K562 (cell line): Measurements from ENCODE around the gene NOL12. TPM values are rescaled to one million over a fixed set of nuclear protein-coding genes. Genes with fewer than 3 reads are reported as not detected.

ENCODE experiments used
- ATAC-seq: fragments of 200-7000 bp; cut with Tn5 transposase; 3 replicates; pipeline ENCODE4 v1.9.1; 2020; ENCODE audit warnings: moderate library complexity
- BruUV-seq: library from RNA; stranded (reverse); fragments of 400-500 nt; replicated peaks from 2 replicates; lab custom pipeline; 2021; lab: Mats Ljungman, UMichigan
- CTCF ChIA-PET: fragments of 300-600 bp; formaldehyde crosslinking; extraction: SDS; loops from one replicate; lab custom pipeline; 2021; ENCODE audit warnings: low intra/inter-chr PET ratio; lab: Yijun Ruan, JAX
- POLR2A ChIA-PET: fragments of 300-600, 350-650 bp; sonication (Branson Sonifier 250); formaldehyde crosslinking; extraction: SDS; loops from one replicate; lab custom pipeline; 2021; ENCODE audit warnings: antibody characterized with exemption, inconsistent platforms; lab: Yijun Ruan, JAX
- DNase-seq, 4 experiments: peaks; one replicate each; pipeline versions ENCODE4 v3.0.0 to v3.0.0-alpha.2; 2011 to 2018; ENCODE audit warnings: low spot score in 3 of 4, mixed read lengths in 3 of 4; ENCODE audit errors: extremely low read depth in 1 of 4
- FAIRE-seq: peaks from 2 replicates; lab custom pipeline; 2011; peaks lifted over from hg19 to GRCh38; lab: Jason Lieb, UNC
- H2AFZ ChIP-seq: 2 replicates; pipeline ENCODE4 v1.6.0; 2011; ENCODE audit warnings: low read depth, low read length, control low read depth, inconsistent platforms
- H3K27ac ChIP-seq: fragments of 200-600 bp; 3 replicates; pipeline ENCODE4 v1.8.0; 2011; ENCODE audit warnings: low read depth, mild to moderate bottlenecking, control low read depth, inconsistent platforms, low read length, moderate library complexity, mixed read lengths; ENCODE audit errors: extremely low read depth
- H3K27me3 ChIP-seq, 2 experiments: fragments of 300-600 bp in 1 of 2; 2 replicates in 1 of 2; 3 replicates in 1 of 2; pipeline versions ENCODE4 v1.6.0 to v1.8.0; 2011; ENCODE audit warnings: inconsistent platforms in 2 of 2, low read length in 2 of 2, mild to moderate bottlenecking in 1 of 2, mixed read lengths in 1 of 2, moderate library complexity in 1 of 2; ENCODE audit not compliant: control insufficient read depth in 2 of 2, insufficient read depth in 2 of 2
- H3K36me3 ChIP-seq: fragments of 300-600 bp; 3 replicates; pipeline ENCODE4 v1.8.0; 2011; ENCODE audit warnings: mild to moderate bottlenecking, low read length, inconsistent platforms; ENCODE audit not compliant: control insufficient read depth, insufficient read depth
- H3K4me1 ChIP-seq, 2 experiments: fragments of 200-600 bp in 1 of 2; replicated peaks in 1 of 2; 2 replicates in 1 of 2; 3 replicates in 1 of 2; pipeline versions ENCODE4 v1.5.1 to v1.8.0; 2011; ENCODE audit warnings: inconsistent platforms in 2 of 2, low read length in 2 of 2, mild to moderate bottlenecking in 1 of 2, mixed read lengths in 1 of 2, moderate library complexity in 1 of 2; ENCODE audit not compliant: control insufficient read depth in 2 of 2, insufficient read depth in 2 of 2
- H3K4me2 ChIP-seq: 2 replicates; pipeline ENCODE4 v1.6.1; 2011; ENCODE audit warnings: low read length, control low read depth, inconsistent platforms, mixed read lengths; ENCODE audit not compliant: insufficient read depth
- H3K4me3 ChIP-seq: fragments of 200-600 bp; sonication (generic), shearing (Covaris generic); 2 replicates; pipeline ENCODE4 v1.5.1; 2016; ENCODE audit warnings: control low read depth, inconsistent platforms
- H3K79me2 ChIP-seq: fragments of 200-600 bp; 3 replicates; pipeline ENCODE4 v1.8.0; 2011; ENCODE audit warnings: low read length, inconsistent platforms; ENCODE audit not compliant: control insufficient read depth, insufficient read depth
- H3K9ac ChIP-seq, 2 experiments: 2 replicates each; pipeline versions ENCODE4 v1.6.0 to v1.6.1; 2011; ENCODE audit warnings: low read depth in 2 of 2, low read length in 2 of 2, control low read depth in 1 of 2, inconsistent platforms in 1 of 2, mild to moderate bottlenecking in 1 of 2, mixed read lengths in 1 of 2; ENCODE audit not compliant: insufficient read depth in 1 of 2
- H3K9me1 ChIP-seq: one replicate; pipeline ENCODE4 v1.6.0; 2011; ENCODE audit warnings: inconsistent platforms, mild to moderate bottlenecking, low read length, moderate library complexity; ENCODE audit not compliant: control insufficient read depth, insufficient read depth
- H3K9me3 ChIP-seq: replicated peaks from 2 replicates; pipeline ENCODE4 v1.5.1; 2011; ENCODE audit warnings: low read depth, low read length, inconsistent platforms; ENCODE audit not compliant: control insufficient read depth, insufficient read depth
- H4K20me1 ChIP-seq: replicated peaks from 2 replicates; pipeline ENCODE4 v1.6.1; 2011; ENCODE audit warnings: low read length, inconsistent platforms, mixed read lengths; ENCODE audit not compliant: control insufficient read depth, insufficient read depth
- CHAMP1 ChIP-seq: fragments of 450-650 bp; IDR thresholded peaks from 2 replicates; pipeline ENCODE4 v1.6.1; 2016; ENCODE audit warnings: mild to moderate bottlenecking
- CLOCK ChIP-seq: fragments of 250-450 bp; sonication (Bioruptor Pico); IDR thresholded peaks from 2 replicates; pipeline ENCODE4 v1.4.0; 2020; ENCODE audit warnings: mild to moderate bottlenecking, moderate library complexity, borderline replicate concordance
- HNRNPL ChIP-seq: fragments of 200-400 bp; formaldehyde crosslinking; IDR thresholded peaks from 2 replicates; pipeline ENCODE4 v1.6.1; 2017; ENCODE audit warnings: low read depth, mild to moderate bottlenecking, low read length
- NFIC ChIP-seq: fragments of 450-650 bp; IDR thresholded peaks from 2 replicates; pipeline ENCODE4 v1.6.1; 2017; ENCODE audit warnings: mild to moderate bottlenecking, inconsistent platforms
- ZEB2 ChIP-seq: fragments of 450-650 bp; IDR thresholded peaks from 2 replicates; pipeline ENCODE4 v1.6.1; 2016
- WGBS: fragments of 100-300 bp; shearing (Covaris generic); methylation state at CpG from one replicate; pipeline ENCODE4 v1.1.6; 2016; ENCODE audit warnings: low coverage, mixed read lengths; ENCODE audit not compliant: insufficient coverage; ENCODE audit errors: missing lambda C conversion rate; 5-methylcytosine and 5-hydroxymethylcytosine counted together
- in situ Hi-C: fragments of 300-500 bp; cut with MboI; formaldehyde crosslinking; loops from 4 replicates; pipeline ENCODE4 v1.15.0; 2018; ENCODE audit warnings: inconsistent platforms, mixed read lengths
- intact Hi-C: fragments of 100-400 bp; cut with micrococcal nuclease; formaldehyde crosslinking; loops from 2 replicates; pipeline ENCODE4 v1.14.2; 2022
- polyA plus RNA-seq, 8 experiments: library from polyadenylated mRNA; depleted of rRNA in 4 of 8; stranded (reverse) in 5 of 8; unstranded in 3 of 8; fragments of >200 nt; fragmentation: Nextera tagmentation in 2 of 8; fragmentation: Illumina TruSeq in 1 of 8; extraction: Ambion mirVana in 2 of 8; extraction: Trizol in 1 of 8; gene quantifications; 2 replicates each; pipeline versions ENCODE4 v1.2.1 to v1.2.3, GENCODE V29; 2011 to 2014; ENCODE audit warnings: inconsistent platforms in 1 of 8, missing spikeins in 1 of 8
- total RNA-seq, 7 experiments: library from RNA; depleted of rRNA in 6 of 7; stranded (reverse); fragments of >200 nt in 6 of 7; fragmentation: Illumina TruSeq in 2 of 7; extraction: Trizol in 2 of 7; gene quantifications; 2 replicates each; pipeline versions ENCODE4 v1.2.1 to v1.2.3, GENCODE V29; 2011 to 2021; ENCODE audit warnings: low replicate concordance in 1 of 7

The NOL12 gene
- total and polyA plus RNA-seq, 9 of the 15 experiments (the other 6 are each of a cell fraction or from before 2014, with no cell fraction given), result 2.8 to 40.9 (median 28.5) TPM

GRCh38 chr22:37647317-37647716 is 38.8 kb upstream of the NOL12 start (continued):
- TF ChIP-seq CLOCK (CRISPR knock-in tag) (no peak), ZEB2 (no peak), HNRNPL (no peak)

GRCh38 chr22:37647928-37648327 is 38.2 kb upstream of the NOL12 start:
- no peak overlapping the region for H3K9ac ChIP-seq
- H2AFZ ChIP-seq, result no peak overlapping the region
- H3K9me1 ChIP-seq, result no peaks in the 10 kb centered on the region
- TF ChIP-seq NFIC, result peak; percentile 11; the same call in 1 of the 2 replicates
- TF ChIP-seq CHAMP1, result no peak
- intact Hi-C loops, result no loop called here
- no peak overlapping the region for H3K4me2 ChIP-seq
- no peak for DNase-seq
- H3K27ac ChIP-seq, result no peak overlapping the region
- no TSS peak for BruUV-seq
- H3K36me3 ChIP-seq, result peaks cover 58% of the 10 kb centered on the region; the same call in 2 of the 3 replicates
- ATAC-seq, result no peak
- no peaks in the 10 kb centered on the region; the same call in 2 of the 3 replicates for H3K79me2 ChIP-seq
- 98% methylated on average over 9 of the region's 9 CpGs for WGBS
- in situ Hi-C loops, result no loop called here
- CTCF ChIA-PET, result no interaction called here
- no peaks in the 10 kb centered on the region for H4K20me1 ChIP-seq
- POLR2A ChIA-PET, result no interaction called here
- no peaks in the 10 kb centered on the region for H3K9me3 ChIP-seq
- peaks cover 0 to 11% of the 10 kb centered on the region in 2 experiments; a peak in 2 of 5 replicates for H3K4me1 ChIP-seq
- H3K4me3 ChIP-seq, result no peak overlapping the region
- FAIRE-seq, result no peak
- H3K27me3 ChIP-seq, result no peaks in the 10 kb centered on the region
